WERI-Rb-1 (cell line): ENCODE results near the gene ERGIC2.
"Not testable (repeated sequence)": the region's sequence is repeated elsewhere in the genome, so short reads cannot be mapped to it uniquely, and the experiment has no call there.

ENCODE experiments used
- DNase-seq: peaks from one replicate; pipeline ENCODE4 v3.0.0-alpha.2; 2020
- H3K27ac ChIP-seq: fragments of 250-450 bp; sonication (Bioruptor Pico); 2 replicates; pipeline ENCODE4 v1.5.1; 2020; ENCODE audit warnings: mild to moderate bottlenecking, moderate library complexity
- H3K27me3 ChIP-seq: fragments of 250-450 bp; sonication (Bioruptor Pico); 2 replicates; pipeline ENCODE4 v1.5.1; 2021; ENCODE audit warnings: mild to moderate bottlenecking, low read depth, moderate library complexity; ENCODE audit not compliant: insufficient read depth, severe bottlenecking
- H3K36me3 ChIP-seq: fragments of 250-450 bp; sonication (Bioruptor Pico); 2 replicates; pipeline ENCODE4 v1.5.1; 2020; ENCODE audit warnings: mild to moderate bottlenecking, moderate library complexity
- H3K4me3 ChIP-seq: 2 replicates; pipeline ENCODE4 v1.5.1; 2011; ENCODE audit warnings: low read depth, mild to moderate bottlenecking, control low read depth, low read length
- H3K9me3 ChIP-seq: fragments of 250-450 bp; sonication (Bioruptor Pico); 2 replicates; pipeline ENCODE4 v1.5.1; 2021; ENCODE audit warnings: mild to moderate bottlenecking, moderate library complexity; ENCODE audit not compliant: severe bottlenecking
- CTCF ChIP-seq: IDR thresholded peaks from 2 replicates; pipeline ENCODE4 v1.5.1; 2011; ENCODE audit warnings: low read depth, mild to moderate bottlenecking, control low read depth, inconsistent platforms, low read length

Gene ERGIC2

GRCh38 chr12:29306266-29306665 is 74.7 kb downstream of the ERGIC2 start:
- no peak for TF ChIP-seq CTCF
- H3K27me3 ChIP-seq = no peaks in the 10 kb centered on the region
- no peak for DNase-seq
- H3K4me3 ChIP-seq = no peak overlapping the region
- H3K9me3 ChIP-seq = no peaks in the 10 kb centered on the region
- no peaks in the 10 kb centered on the region for H3K36me3 ChIP-seq
- no peak overlapping the region for H3K27ac ChIP-seq

- H3K4me3 ChIP-seq = no peak overlapping the region
- H3K36me3 ChIP-seq = no peaks in the 10 kb centered on the region
- no peaks in the 10 kb centered on the region for H3K27me3 ChIP-seq
- no peaks in the 10 kb centered on the region for H3K9me3 ChIP-seq
- H3K27ac ChIP-seq = no peak overlapping the region
- TF ChIP-seq CTCF = no peak
- no peak for DNase-seq
These were observed 76.6 kb downstream of the ERGIC2 start for GRCh38 chr12:29304388-29304787.

- Histone ChIP-seq H3K4me3 (no peak overlapping the region), H3K27ac (no peak overlapping the region), H3K9me3 (no peaks in the 10 kb centered on the region), H3K36me3 (no peaks in the 10 kb centered on the region), H3K27me3 (no peaks in the 10 kb centered on the region)
- no peak for DNase-seq
- no peak for TF ChIP-seq CTCF
These were observed 79.9 kb downstream of the ERGIC2 start for GRCh38 chr12:29301114-29301513.

DNA sequence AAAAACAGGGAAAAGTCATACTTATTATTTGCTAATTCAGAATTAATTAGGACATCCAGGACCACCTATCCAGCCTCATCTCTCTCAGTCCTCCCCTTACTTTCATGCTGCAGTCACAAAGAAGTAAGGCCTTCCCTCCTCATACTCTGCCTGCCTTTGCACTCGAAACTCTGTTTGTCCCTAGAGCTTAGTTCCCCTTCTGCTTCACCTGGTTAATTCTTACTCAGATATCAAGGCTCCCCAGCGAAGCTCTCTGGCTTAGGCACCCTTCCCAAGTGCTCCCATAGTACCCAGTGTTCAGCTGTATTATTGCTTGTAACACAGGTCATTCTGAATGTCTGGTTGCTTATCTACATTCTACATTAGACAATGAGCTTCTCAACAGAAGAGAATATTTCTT is 81.3 kb downstream of the ERGIC2 start:
- no peak for DNase-seq
- no peaks in the 10 kb centered on the region for H3K9me3 ChIP-seq
- no peak for TF ChIP-seq CTCF
- no peaks in the 10 kb centered on the region for H3K27me3 ChIP-seq
- H3K4me3 ChIP-seq = no peak overlapping the region
- no peaks in the 10 kb centered on the region for H3K36me3 ChIP-seq
- H3K27ac ChIP-seq = no peak overlapping the region

DNA sequence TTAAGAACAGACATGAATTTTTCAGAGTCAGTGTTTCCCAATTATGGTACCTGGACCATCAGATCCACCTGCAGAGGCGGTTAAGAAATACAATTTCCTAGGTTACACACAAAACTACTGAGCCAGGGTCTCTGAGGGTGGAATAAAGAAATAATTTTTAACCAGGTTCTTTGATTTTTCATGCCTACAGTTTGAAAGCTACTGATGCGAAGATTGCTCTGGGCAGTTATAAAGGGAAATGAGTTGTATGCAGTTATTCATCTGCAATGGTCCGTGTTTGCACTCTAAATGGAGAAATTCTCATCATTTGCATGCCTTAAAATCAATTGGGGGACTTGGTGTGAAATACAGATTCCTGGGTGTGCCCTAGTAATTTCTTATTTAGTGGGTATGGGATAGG is 89.7 kb downstream of the ERGIC2 start:
- Histone ChIP-seq H3K36me3 (no peaks in the 10 kb centered on the region), H3K27ac (no peak overlapping the region), H3K9me3 (no peaks in the 10 kb centered on the region), H3K27me3 (no peaks in the 10 kb centered on the region), H3K4me3 (no peak overlapping the region)
- no peak for TF ChIP-seq CTCF
- DNase-seq = no peak

GRCh38 chr12:29290475-29290874 is 90.5 kb downstream of the ERGIC2 start:
- not testable (repeated sequence) for H3K27me3 ChIP-seq, H3K36me3 ChIP-seq, H3K4me3 ChIP-seq, H3K27ac ChIP-seq, H3K9me3 ChIP-seq, DNase-seq
